ENCODE data around the gene PPA1. TPM values are rescaled to one million over a fixed set of nuclear protein-coding genes. Genes with fewer than 3 reads are reported as not detected.

PPA1 gene
- total and polyA plus RNA-seq, 2 donors (not counting 3 experiments of a cell fraction or from before 2014, with no cell fraction given): 63.5 to 140 TPM

DNA sequence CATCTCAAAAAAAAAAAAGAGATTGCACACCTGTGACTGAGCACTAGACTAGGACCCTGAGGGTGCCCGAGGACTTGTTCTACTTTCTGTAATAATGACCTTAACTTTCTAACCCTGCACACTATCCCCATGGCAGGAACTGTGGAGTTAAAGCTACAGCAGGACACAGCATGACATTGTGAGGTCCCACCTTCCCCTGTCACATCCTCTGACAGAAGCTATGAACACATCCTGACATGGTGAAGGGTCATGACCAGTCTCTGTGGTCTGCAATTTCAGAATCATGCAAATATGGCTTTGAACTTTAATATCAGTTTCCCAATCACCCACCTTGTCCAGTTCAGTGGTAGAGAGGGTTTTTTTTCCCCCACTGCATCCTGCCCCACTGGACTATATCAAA is 44.5 kb downstream of the PPA1 start:
- intact Hi-C loops (cut with micrococcal nuclease): no loop called here
- H3K27ac ChIP-seq (ENCODE audit: insufficient read depth, low read depth, low read length): no peak overlapping the region
- no peak overlapping the region for H3K9ac ChIP-seq (replicated peaks; ENCODE audit: extremely low read depth, insufficient read depth, low read length)
- no peaks in the 10 kb centered on the region for H3K9me1 ChIP-seq (replicated peaks; ENCODE audit: control insufficient read depth, extremely low read depth, insufficient read depth, low read length)
- POLR2A ChIA-PET: no interaction called here
- H3K79me2 ChIP-seq (ENCODE audit: control insufficient read depth, insufficient read depth, low read length): no peaks in the 10 kb centered on the region
- no peak overlapping the region for H3K4me2 ChIP-seq (ENCODE audit: insufficient read depth, low read length)
- CTCF ChIA-PET: no interaction called here
- DNase-seq (ENCODE audit: low read depth, low spot score): no peak
- dilution Hi-C loops (cut with MboI; ENCODE audit: extremely low pct_ligation_motif_present, low sequenced_read_pairs): no loop called here
- H4K20me1 ChIP-seq (replicated peaks; ENCODE audit: control insufficient read depth, extremely low read depth, insufficient read depth, low read length): no peaks in the 10 kb centered on the region
- no peak overlapping the region for H3K4me3 ChIP-seq (replicated peaks in 1 of 3; ENCODE audit: insufficient read depth in 1 of 3, low read depth in 1 of 3, low read length in 3 of 3)
- no peak overlapping the region for H2AFZ ChIP-seq (ENCODE audit: low read depth, low read length)
- H3K4me1 ChIP-seq (ENCODE audit: control insufficient read depth, extremely low read depth, insufficient read depth, low read length): no peaks in the 10 kb centered on the region
- TF ChIP-seq JUN (IDR thresholded peaks at IDR 0.05; ENCODE audit: borderline replicate concordance, insufficient read depth, insufficient read length, low read depth) (no peak), MYC (IDR thresholded peaks at IDR 0.05; ENCODE audit: low read depth, low read length) (no peak), POLR2A (IDR thresholded peaks at IDR 0.05; ENCODE audit: low read depth, low read length) (no peak), EZH2 (IDR thresholded peaks at IDR 0.05; ENCODE audit: borderline replicate concordance, low read depth, low read length, severe bottlenecking) (no peak), GATA2 (IDR thresholded peaks at IDR 0.05; ENCODE audit: insufficient read depth, insufficient read length, low read depth, low read length) (no peak), POLR2AphosphoS5 (IDR thresholded peaks at IDR 0.05; ENCODE audit: insufficient read depth, low read depth, low read length) (no peak)
- TF ChIP-seq, protein P1, sequence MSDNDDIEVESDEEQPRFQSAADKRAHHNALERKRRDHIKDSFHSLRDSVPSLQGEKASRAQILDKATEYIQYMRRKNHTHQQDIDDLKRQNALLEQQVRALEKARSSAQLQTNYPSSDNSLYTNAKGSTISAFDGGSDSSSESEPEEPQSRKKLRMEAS (IDR thresholded peaks at IDR 0.05; ENCODE audit: insufficient read depth, insufficient read length): no peak
- H3K27me3 ChIP-seq (ENCODE audit: control insufficient read depth in 2 of 2, insufficient read depth in 2 of 2, low read length in 2 of 2): no peaks in the 10 kb centered on the region
- H3K9me3 ChIP-seq (replicated peaks; ENCODE audit: control insufficient read depth, insufficient read depth, low read length): no peaks in the 10 kb centered on the region
- no peak for FAIRE-seq
- H3K36me3 ChIP-seq (ENCODE audit: control insufficient read depth in 2 of 2, extremely low read depth in 1 of 2, insufficient read depth in 2 of 2, low read length in 2 of 2): no peaks in the 10 kb centered on the region
- BruUV-seq (replicated peaks): no TSS peak

DNA sequence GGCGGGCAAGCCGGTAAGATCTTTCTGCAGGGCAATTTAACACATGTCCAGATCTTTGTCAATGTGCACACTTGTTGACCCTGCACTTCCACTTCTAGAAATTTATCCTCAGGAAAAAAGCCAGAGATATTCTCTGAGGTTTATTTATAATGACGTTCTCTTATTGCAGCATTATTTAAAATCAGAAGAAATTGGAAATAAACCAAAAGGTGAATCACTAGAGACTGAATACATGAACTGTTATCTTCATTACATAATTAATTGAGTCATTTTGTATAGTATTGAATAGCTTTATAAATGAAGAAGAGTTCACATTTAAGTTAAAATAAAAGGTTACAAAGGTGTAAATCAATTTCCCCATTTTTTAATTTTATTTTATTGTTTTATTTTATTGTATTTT is 46.7 kb downstream of the PPA1 start:
- DNase-seq (ENCODE audit: low read depth, low spot score): no peak
- H3K27me3 ChIP-seq (ENCODE audit: control insufficient read depth in 2 of 2, insufficient read depth in 2 of 2, low read length in 2 of 2): peaks cover 1 to 4% of the 10 kb centered on the region in 2 experiments
- CTCF ChIA-PET: no interaction called here
- no peaks in the 10 kb centered on the region for H3K36me3 ChIP-seq (ENCODE audit: control insufficient read depth in 2 of 2, extremely low read depth in 1 of 2, insufficient read depth in 2 of 2, low read length in 2 of 2)
- TF ChIP-seq EZH2 (IDR thresholded peaks at IDR 0.05; ENCODE audit: borderline replicate concordance, low read depth, low read length, severe bottlenecking): no peak
- no peak for TF ChIP-seq JUN (IDR thresholded peaks at IDR 0.05; ENCODE audit: borderline replicate concordance, insufficient read depth, insufficient read length, low read depth)
- TF ChIP-seq POLR2A (IDR thresholded peaks at IDR 0.05; ENCODE audit: low read depth, low read length): no peak
- no peak for TF ChIP-seq POLR2AphosphoS5 (IDR thresholded peaks at IDR 0.05; ENCODE audit: insufficient read depth, low read depth, low read length)
- no peak for TF ChIP-seq MYC (IDR thresholded peaks at IDR 0.05; ENCODE audit: low read depth, low read length)
- TF ChIP-seq, protein P1 (IDR thresholded peaks at IDR 0.05; ENCODE audit: insufficient read depth, insufficient read length): no peak
- TF ChIP-seq, protein P2, sequence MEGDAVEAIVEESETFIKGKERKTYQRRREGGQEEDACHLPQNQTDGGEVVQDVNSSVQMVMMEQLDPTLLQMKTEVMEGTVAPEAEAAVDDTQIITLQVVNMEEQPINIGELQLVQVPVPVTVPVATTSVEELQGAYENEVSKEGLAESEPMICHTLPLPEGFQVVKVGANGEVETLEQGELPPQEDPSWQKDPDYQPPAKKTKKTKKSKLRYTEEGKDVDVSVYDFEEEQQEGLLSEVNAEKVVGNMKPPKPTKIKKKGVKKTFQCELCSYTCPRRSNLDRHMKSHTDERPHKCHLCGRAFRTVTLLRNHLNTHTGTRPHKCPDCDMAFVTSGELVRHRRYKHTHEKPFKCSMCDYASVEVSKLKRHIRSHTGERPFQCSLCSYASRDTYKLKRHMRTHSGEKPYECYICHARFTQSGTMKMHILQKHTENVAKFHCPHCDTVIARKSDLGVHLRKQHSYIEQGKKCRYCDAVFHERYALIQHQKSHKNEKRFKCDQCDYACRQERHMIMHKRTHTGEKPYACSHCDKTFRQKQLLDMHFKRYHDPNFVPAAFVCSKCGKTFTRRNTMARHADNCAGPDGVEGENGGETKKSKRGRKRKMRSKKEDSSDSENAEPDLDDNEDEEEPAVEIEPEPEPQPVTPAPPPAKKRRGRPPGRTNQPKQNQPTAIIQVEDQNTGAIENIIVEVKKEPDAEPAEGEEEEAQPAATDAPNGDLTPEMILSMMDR (IDR thresholded peaks at IDR 0.05; ENCODE audit: extremely low read depth in 1 of 2, insufficient read depth in 1 of 2, low read depth in 1 of 2, low read length in 2 of 2): no peak
- no peak for TF ChIP-seq FOS (IDR thresholded peaks at IDR 0.05; ENCODE audit: borderline replicate concordance, insufficient read depth, low read length)
- POLR2A ChIA-PET: no interaction called here
- BruUV-seq (replicated peaks): no TSS peak
- H3K27ac ChIP-seq (ENCODE audit: insufficient read depth, low read depth, low read length): no peak overlapping the region
- H3K4me1 ChIP-seq (ENCODE audit: control insufficient read depth, extremely low read depth, insufficient read depth, low read length): no peaks in the 10 kb centered on the region
- intact Hi-C loops (cut with micrococcal nuclease) (no loop called here), dilution Hi-C loops (cut with MboI; ENCODE audit: extremely low pct_ligation_motif_present, low sequenced_read_pairs) (no loop called here)
- H3K79me2 ChIP-seq (ENCODE audit: control insufficient read depth, insufficient read depth, low read length): no peaks in the 10 kb centered on the region
- no peak for FAIRE-seq
- H3K4me3 ChIP-seq (replicated peaks in 1 of 3; ENCODE audit: insufficient read depth in 1 of 3, low read depth in 1 of 3, low read length in 3 of 3): no peak overlapping the region
- H3K4me2 ChIP-seq (ENCODE audit: insufficient read depth, low read length): no peak overlapping the region
- H4K20me1 ChIP-seq (replicated peaks; ENCODE audit: control insufficient read depth, extremely low read depth, insufficient read depth, low read length): no peaks in the 10 kb centered on the region
- H2AFZ ChIP-seq (ENCODE audit: low read depth, low read length): no peak overlapping the region
- H3K9ac ChIP-seq (replicated peaks; ENCODE audit: extremely low read depth, insufficient read depth, low read length): no peak overlapping the region
- no peaks in the 10 kb centered on the region for H3K9me1 ChIP-seq (replicated peaks; ENCODE audit: control insufficient read depth, extremely low read depth, insufficient read depth, low read length)
- H3K9me3 ChIP-seq (replicated peaks; ENCODE audit: control insufficient read depth, insufficient read depth, low read length): no peaks in the 10 kb centered on the region
